SU-DHL-6 (cell line): ENCODE results near the gene TPD52L2.

Source experiments
- H2AFZ ChIP-seq: fragments of 200-600 bp; sonication (generic); 2 replicates; pipeline ENCODE4 v1.6.1; 2014; ENCODE audit warnings: low read depth, mild to moderate bottlenecking, moderate library complexity, mixed read lengths, antibody characterized with exemption, low read length; ENCODE audit not compliant: severe bottlenecking
- H3F3A ChIP-seq: fragments of 200-600 bp; shearing (Covaris generic); 2 replicates; pipeline ENCODE4 v1.6.0; 2016; ENCODE audit warnings: antibody characterized with exemption, mild to moderate bottlenecking; ENCODE audit not compliant: insufficient read depth
- H3K27ac ChIP-seq: fragments of 200-600 bp; sonication (generic); 2 replicates; pipeline ENCODE4 v1.5.1; 2016; ENCODE audit warnings: low read depth, mild to moderate bottlenecking, low read length, moderate library complexity, mixed read lengths
- H3K27me3 ChIP-seq: fragments of 200-600 bp; sonication (generic), shearing (Covaris generic); 2 replicates; pipeline ENCODE4 v1.6.0; 2014; ENCODE audit warnings: mild to moderate bottlenecking, low read length
- H3K36me3 ChIP-seq: fragments of 200-600 bp; sonication (generic); 2 replicates; pipeline ENCODE4 v1.6.1; 2014; ENCODE audit warnings: mild to moderate bottlenecking, low read length, mixed read lengths
- H3K4me2 ChIP-seq: fragments of 300-600, 200-600 bp; shearing (Covaris generic), sonication (generic); 2 replicates; pipeline ENCODE4 v1.6.0; 2014; ENCODE audit warnings: low read length, low read depth, mild to moderate bottlenecking; ENCODE audit not compliant: poor library complexity, severe bottlenecking
- H3K4me3 ChIP-seq: fragments of 200-600 bp; sonication (generic); 2 replicates; pipeline ENCODE4 v1.5.1; 2014; ENCODE audit warnings: antibody characterized with exemption, low read length, mild to moderate bottlenecking, mixed read lengths; ENCODE audit not compliant: insufficient read depth, poor library complexity, severe bottlenecking
- H3K79me2 ChIP-seq: fragments of 200-600 bp; sonication (generic); 2 replicates; pipeline ENCODE4 v1.6.1; 2014; ENCODE audit warnings: mild to moderate bottlenecking, low read length, moderate library complexity; ENCODE audit not compliant: insufficient read depth
- H3K9ac ChIP-seq: fragments of 200-600 bp; sonication (generic); 2 replicates; pipeline ENCODE4 v1.7.0; 2014; ENCODE audit warnings: mild to moderate bottlenecking, low read length
- H3K9me2 ChIP-seq: fragments of 200-600 bp; sonication (generic); replicated peaks from 2 replicates; pipeline ENCODE4 v1.6.1; 2014; ENCODE audit warnings: low read length; ENCODE audit not compliant: insufficient read depth
- H3K9me3 ChIP-seq: fragments of 200-600 bp; sonication (generic); 2 replicates; pipeline ENCODE4 v1.6.1; 2014; ENCODE audit warnings: low read length, mixed read lengths; ENCODE audit not compliant: insufficient read depth
- H4K20me1 ChIP-seq: fragments of 200-600 bp; sonication (generic); 2 replicates; pipeline ENCODE4 v1.6.1; 2014; ENCODE audit warnings: low read depth, mild to moderate bottlenecking, antibody characterized with exemption, low read length, moderate library complexity, mixed read lengths
- CTCF ChIP-seq: fragments of 200-600 bp; sonication (generic); IDR thresholded peaks from one replicate; pipeline ENCODE4 v1.5.1; 2017; ENCODE audit warnings: antibody characterized with exemption, mild to moderate bottlenecking, low read length, moderate library complexity; ENCODE audit not compliant: insufficient read depth, poor library complexity, severe bottlenecking
- EZH2phosphoT487 ChIP-seq: fragments of 200-600 bp; sonication (generic), shearing (Covaris generic); conservative IDR thresholded peaks from 2 replicates; pipeline ENCODE4 v1.6.1; 2018; ENCODE audit warnings: mild to moderate bottlenecking, antibody characterized with exemption, low read length, moderate library complexity, mixed read lengths

TPD52L2 gene

GRCh38 chr20:63882257-63883200, 17.5 kb downstream of the TPD52L2 start:
- Histone ChIP-seq H4K20me1 (no peaks in the 10 kb centered on the region), H2AFZ (no peak overlapping the region), H3K9me2 (no peaks in the 10 kb centered on the region), H3K27ac (no peak overlapping the region), H3K4me3 (no peak overlapping the region), H3F3A (peaks cover 10% of the 10 kb centered on the region; the same call in 1 of the 2 replicates), H3K4me2 (no peak overlapping the region), H3K27me3 (no peaks in the 10 kb centered on the region), H3K36me3 (no peaks in the 10 kb centered on the region), H3K79me2 (no peaks in the 10 kb centered on the region), H3K9ac (no peak overlapping the region), H3K9me3 (no peaks in the 10 kb centered on the region)
- TF ChIP-seq CTCF (no peak), EZH2phosphoT487 (no peak)

- Histone ChIP-seq H4K20me1 (no peaks in the 10 kb centered on the region), H3K9me2 (no peaks in the 10 kb centered on the region), H3K4me3 (no peak overlapping the region), H3K4me2 (no peak overlapping the region), H3K9me3 (no peaks in the 10 kb centered on the region), H3K27ac (no peak overlapping the region), H3K9ac (no peak overlapping the region), H2AFZ (no peak overlapping the region), H3K27me3 (no peaks in the 10 kb centered on the region), H3K36me3 (no peaks in the 10 kb centered on the region), H3F3A (peaks cover 10% of the 10 kb centered on the region; the same call in 1 of the 2 replicates), H3K79me2 (no peaks in the 10 kb centered on the region)
- TF ChIP-seq EZH2phosphoT487 (no peak), CTCF (no peak)
Measured at GRCh38 chr20:63883201-63883593, 18.1 kb downstream of the TPD52L2 start.

GRCh38 chr20:63884506-63885263, 19.6 kb downstream of the TPD52L2 start:
- H3K4me2 ChIP-seq: no peak overlapping the region
- H3K27ac ChIP-seq: no peak overlapping the region
- H2AFZ ChIP-seq: no peak overlapping the region
- no peaks in the 10 kb centered on the region for H3F3A ChIP-seq
- H3K27me3 ChIP-seq: no peaks in the 10 kb centered on the region
- H3K9ac ChIP-seq: no peak overlapping the region
- no peak for TF ChIP-seq EZH2phosphoT487
- no peak for TF ChIP-seq CTCF
- no peaks in the 10 kb centered on the region for H3K36me3 ChIP-seq
- no peaks in the 10 kb centered on the region for H3K79me2 ChIP-seq
- H3K4me3 ChIP-seq: no peak overlapping the region
- H3K9me2 ChIP-seq: no peaks in the 10 kb centered on the region
- no peaks in the 10 kb centered on the region for H4K20me1 ChIP-seq
- no peaks in the 10 kb centered on the region for H3K9me3 ChIP-seq
